T-helper 2 cell treated with Interferon-gamma antibody and Interleukin-4, amounts not matched to agents 100 ng/mL and 5 ng/mL, for 36 hours (primary cell): Measurements from ENCODE around the gene F2R. TPM values are rescaled to one million over a fixed set of nuclear protein-coding genes. Genes with fewer than 3 reads are reported as not detected.
"Not testable (repeated sequence)": the region's sequence is repeated elsewhere in the genome, so short reads cannot be mapped to it uniquely, and the experiment has no call there.

Experiments used
- intact Hi-C: fragments of 100-400 bp; cut with micrococcal nuclease; formaldehyde crosslinking; loops from one replicate; pipeline ENCODE4 v1.15.1; 2023
- total RNA-seq: library from RNA; stranded (reverse); gene quantifications from 2 replicates; pipeline ENCODE4 v1.2.3, GENCODE V29; 2022

F2R gene
- total RNA-seq: 4.3 TPM in 2 replicates

- intact Hi-C loops: loop anchor here (1.0 to 10.0 kb wide), 6 partner anchors 23 to 314 kb away; partner anchors contain the start of genes IQGAP2 and S100Z
Measured at GRCh38 chr5:76715736-76716455, at the start of gene F2R. TSS of gene F2R (plus strand) at chr5:76716126. CDS start at chr5:76716308, 182 bp downstream.

GRCh38 chr5:76667495-76667894 is 48.4 kb upstream of the F2R start:
- intact Hi-C loops: no loop called here

- intact Hi-C loops: no loop called here
Measured at GRCh38 chr5:76669245-76669644, 46.7 kb upstream of the F2R start.

GRCh38 chr5:76670508-76670907 is 45.4 kb upstream of the F2R start:
- intact Hi-C loops: no loop called here

- intact Hi-C loops: no loop called here
Measured at GRCh38 chr5:76672242-76672641, 43.7 kb upstream of the F2R start.

GRCh38 chr5:76673125-76673524 is 42.8 kb upstream of the F2R start:
- intact Hi-C loops: no loop called here

GRCh38 chr5:76674330-76675066 is 41.4 kb upstream of the F2R start:
- intact Hi-C loops: no loop called here

- intact Hi-C loops: no loop called here
Measured at GRCh38 chr5:76675364-76675763, 40.6 kb upstream of the F2R start.

GRCh38 chr5:76677849-76678472 is 38.0 kb upstream of the F2R start:
- intact Hi-C loops: no loop called here

- intact Hi-C loops: no loop called here
Measured at GRCh38 chr5:76679231-76679630, 36.7 kb upstream of the F2R start.

GRCh38 chr5:76680826-76681225 is 35.1 kb upstream of the F2R start:
- intact Hi-C loops: not testable (repeated sequence)

GRCh38 chr5:76681287-76681686 is 34.6 kb upstream of the F2R start:
- intact Hi-C loops: no loop called here

- intact Hi-C loops: no loop called here
Measured at GRCh38 chr5:76682387-76682786, 33.5 kb upstream of the F2R start.

GRCh38 chr5:76683816-76684731 is 31.9 kb upstream of the F2R start:
- intact Hi-C loops: no loop called here

- intact Hi-C loops: no loop called here
Measured at GRCh38 chr5:76684756-76685519, 31.0 kb upstream of the F2R start.

GRCh38 chr5:76685704-76686103 is 30.2 kb upstream of the F2R start:
- intact Hi-C loops: no loop called here

GRCh38 chr5:76688212-76688611 is 27.7 kb upstream of the F2R start:
- intact Hi-C loops: no loop called here

- intact Hi-C loops: no loop called here
Measured at GRCh38 chr5:76688836-76689235, 27.1 kb upstream of the F2R start.

GRCh38 chr5:76689321-76690036 is 26.4 kb upstream of the F2R start:
- intact Hi-C loops: no loop called here
